Mesenchymal stem cell (in vitro differentiated cells and primary cell): ENCODE results near the gene ADAMTSL1.

Source experiments
- DNase-seq: peaks from one replicate; pipeline ENCODE4 v3.0.0-alpha.2; 2013
- H2AFZ ChIP-seq: one replicate; pipeline ENCODE4 v1.6.1; 2013; ENCODE audit warnings: low read depth, mild to moderate bottlenecking, control low read depth, inconsistent platforms, low read length, moderate library complexity
- H2AK5ac ChIP-seq: 2 replicates; pipeline ENCODE4 v1.6.1; 2013; ENCODE audit warnings: low read length, moderate library complexity, mild to moderate bottlenecking, inconsistent platforms; ENCODE audit not compliant: severe bottlenecking
- H2BK120ac ChIP-seq: one replicate; pipeline ENCODE4 v1.6.1; 2013; ENCODE audit warnings: low read depth, mild to moderate bottlenecking, inconsistent platforms, low read length, moderate library complexity
- H2BK12ac ChIP-seq, 2 experiments: one replicate each; pipeline ENCODE4 v1.6.1; 2013; ENCODE audit warnings: inconsistent platforms in 2 of 2, low read length in 2 of 2, mild to moderate bottlenecking in 2 of 2, moderate library complexity in 2 of 2, control low read depth in 1 of 2
- H2BK15ac ChIP-seq: one replicate; pipeline ENCODE4 v1.6.1; 2013; ENCODE audit warnings: mild to moderate bottlenecking, low read depth, inconsistent platforms; ENCODE audit not compliant: poor library complexity, severe bottlenecking
- H2BK5ac ChIP-seq: 2 replicates; pipeline ENCODE4 v1.6.1; 2013; ENCODE audit warnings: low read depth, mild to moderate bottlenecking, low read length, control low read depth, inconsistent platforms; ENCODE audit not compliant: poor library complexity, severe bottlenecking
- H3K14ac ChIP-seq, 2 experiments: one replicate each; pipeline ENCODE4 v1.6.1; 2013; ENCODE audit warnings: inconsistent platforms in 2 of 2, low read length in 2 of 2, control low read depth in 1 of 2, mild to moderate bottlenecking in 1 of 2, moderate library complexity in 1 of 2
- H3K18ac ChIP-seq, 2 experiments: one replicate each; pipeline ENCODE4 v1.6.1; 2013; ENCODE audit warnings: inconsistent platforms in 2 of 2, low read length in 2 of 2, control low read depth in 1 of 2, low read depth in 1 of 2, mild to moderate bottlenecking in 1 of 2
- H3K23ac ChIP-seq, 2 experiments: one replicate each; pipeline ENCODE4 v1.6.1; 2013; ENCODE audit warnings: inconsistent platforms in 2 of 2, low read length in 2 of 2, mild to moderate bottlenecking in 2 of 2, moderate library complexity in 2 of 2, control low read depth in 1 of 2
- H3K27ac ChIP-seq: 2 replicates; pipeline ENCODE4 v1.5.1; 2013; ENCODE audit warnings: mild to moderate bottlenecking, moderate library complexity, low read length, control low read depth, inconsistent platforms; ENCODE audit not compliant: poor library complexity, severe bottlenecking
- H3K27me3 ChIP-seq, 2 experiments: 2 replicates each; pipeline versions ENCODE4 v1.6.1 to v1.7.0; 2013; ENCODE audit warnings: low read length in 2 of 2, mild to moderate bottlenecking in 2 of 2, moderate library complexity in 2 of 2, control low read depth in 1 of 2, inconsistent platforms in 1 of 2; ENCODE audit not compliant: control insufficient read depth in 1 of 2, insufficient read depth in 1 of 2
- H3K36me3 ChIP-seq, 2 experiments: 2 replicates each; pipeline versions ENCODE4 v1.6.1 to v1.7.0; 2013; ENCODE audit warnings: low read length in 2 of 2, control low read depth in 1 of 2, inconsistent platforms in 1 of 2, low read depth in 1 of 2, mild to moderate bottlenecking in 1 of 2; ENCODE audit not compliant: insufficient read depth in 2 of 2, control insufficient read depth in 1 of 2
- H3K4ac ChIP-seq, 2 experiments: one replicate each; pipeline ENCODE4 v1.6.1; 2013; ENCODE audit warnings: inconsistent platforms in 2 of 2, low read length in 2 of 2, mild to moderate bottlenecking in 2 of 2, moderate library complexity in 2 of 2, control low read depth in 1 of 2, low read depth in 1 of 2
- H3K4me1 ChIP-seq: 2 replicates; pipeline ENCODE4 v1.6.1; 2013; ENCODE audit warnings: low read depth, low read length, control low read depth; ENCODE audit not compliant: control insufficient read depth, insufficient read depth
- H3K4me2 ChIP-seq: 2 replicates; pipeline ENCODE4 v1.6.1; 2013; ENCODE audit warnings: low read length, mild to moderate bottlenecking, inconsistent platforms; ENCODE audit not compliant: poor library complexity, severe bottlenecking
- H3K4me3 ChIP-seq, 2 experiments: 2 replicates each; pipeline versions ENCODE4 v1.5.1 to v1.7.0; 2013; ENCODE audit warnings: low read length in 2 of 2, mild to moderate bottlenecking in 2 of 2, control low read depth in 1 of 2, low read depth in 1 of 2; ENCODE audit not compliant: insufficient read depth in 1 of 2
- H3K79me1 ChIP-seq: replicated peaks from 2 replicates; pipeline ENCODE4 v1.6.1; 2013; ENCODE audit warnings: mild to moderate bottlenecking, control low read depth, low read length, inconsistent platforms; ENCODE audit not compliant: poor library complexity, severe bottlenecking
- H3K9ac ChIP-seq: 2 replicates; pipeline ENCODE4 v1.7.0; 2013; ENCODE audit warnings: mild to moderate bottlenecking, low read length, moderate library complexity
- H3K9me3 ChIP-seq: 2 replicates; pipeline ENCODE4 v1.7.0; 2013; ENCODE audit warnings: mild to moderate bottlenecking, low read length; ENCODE audit not compliant: control insufficient read depth
- H4K8ac ChIP-seq: one replicate; pipeline ENCODE4 v1.6.1; 2013; ENCODE audit warnings: inconsistent platforms, mild to moderate bottlenecking, low read length, moderate library complexity
- H4K91ac ChIP-seq: one replicate; pipeline ENCODE4 v1.6.1; 2013; ENCODE audit warnings: mild to moderate bottlenecking, low read length, inconsistent platforms
- WGBS: methylation state at CpG from one replicate; pipeline ENCODE4 v1.1.7; 2013; ENCODE audit warnings: mixed read lengths; 5-methylcytosine and 5-hydroxymethylcytosine counted together

Gene ADAMTSL1

DNA sequence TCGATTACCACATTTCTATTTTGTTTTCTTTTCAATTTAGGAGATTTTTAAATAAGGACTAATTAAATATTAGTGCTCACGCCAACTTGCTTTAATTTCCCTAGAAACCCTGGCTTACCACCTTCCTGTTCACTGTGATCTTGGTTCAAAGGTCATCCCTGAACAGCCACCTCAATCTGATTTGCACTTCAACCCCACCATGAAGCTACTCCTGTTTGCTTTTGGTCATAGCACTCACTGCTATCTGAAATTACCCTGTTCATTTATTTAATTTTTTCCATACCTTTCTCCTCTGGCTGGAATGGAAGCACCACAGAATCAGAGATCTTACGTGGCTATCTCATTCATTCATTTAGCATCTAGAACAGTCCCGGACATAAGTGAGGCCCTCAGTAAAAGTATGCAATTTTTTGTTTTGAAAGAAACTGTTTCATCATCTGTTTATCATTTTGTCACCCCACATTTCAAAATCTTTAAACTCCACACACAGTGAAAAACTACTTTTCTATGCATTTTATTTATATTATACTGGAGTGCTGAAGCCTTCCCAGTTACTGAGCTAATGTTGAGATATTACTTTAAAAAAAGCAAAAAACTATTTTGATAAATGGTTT lies 17.2 kb upstream of the ADAMTSL1 start:
- Histone ChIP-seq H3K9me3 (no peaks in the 10 kb centered on the region), H3K4ac (no peak overlapping the region), H2BK15ac (no peak overlapping the region), H2BK5ac (no peak overlapping the region), H2AK5ac (no peak overlapping the region), H4K8ac (no peak overlapping the region), H3K79me1 (no peaks in the 10 kb centered on the region), H4K91ac (no peak overlapping the region), H2AFZ (no peak overlapping the region), H3K9ac (no peak overlapping the region), H2BK12ac (no peak overlapping the region), H3K14ac (no peak overlapping the region), H2BK120ac (no peak overlapping the region), H3K4me2 (no peak overlapping the region), H3K36me3 (no peaks in the 10 kb centered on the region), H3K18ac (no peak overlapping the region), H3K27me3 (no peaks in the 10 kb centered on the region), H3K23ac (no peak overlapping the region), H3K4me3 (no peak overlapping the region), H3K27ac (no peak overlapping the region), H3K4me1 (peaks cover 1% of the 10 kb centered on the region)
- DNase-seq = no peak
- WGBS = 88% methylated on average over 1 of the region's 4 CpGs

DNA sequence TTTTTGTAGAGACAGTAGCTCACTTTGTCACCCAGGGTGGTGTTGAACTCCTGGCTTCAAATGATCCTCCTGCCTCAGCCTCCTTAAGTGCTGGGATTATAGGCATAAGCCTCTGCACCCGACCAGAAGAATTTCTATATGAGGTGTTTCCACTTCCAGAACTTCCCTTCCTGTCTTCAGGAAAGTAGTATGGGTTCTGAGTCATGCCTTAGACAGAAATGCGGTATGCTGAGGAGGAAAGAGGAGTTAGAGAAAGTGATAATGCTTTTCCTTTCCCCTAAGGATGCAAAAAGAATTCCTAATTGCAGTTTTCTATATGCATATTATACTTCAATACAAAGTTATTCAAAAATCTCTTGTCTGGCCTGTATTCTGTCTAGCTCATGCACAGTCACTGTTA lies 16.4 kb upstream of the ADAMTSL1 start:
- Histone ChIP-seq H2BK15ac (no peak overlapping the region), H3K23ac (no peak overlapping the region), H3K14ac (no peak overlapping the region), H4K8ac (no peak overlapping the region), H3K9ac (no peak overlapping the region), H2BK12ac (no peak overlapping the region), H4K91ac (no peak overlapping the region), H3K18ac (no peak overlapping the region), H3K27ac (no peak overlapping the region), H2AFZ (no peak overlapping the region), H3K4me1 (peaks cover 1% of the 10 kb centered on the region), H2AK5ac (no peak overlapping the region), H3K4me2 (no peak overlapping the region), H2BK120ac (no peak overlapping the region), H2BK5ac (no peak overlapping the region), H3K4me3 (no peak overlapping the region), H3K36me3 (no peaks in the 10 kb centered on the region), H3K27me3 (no peaks in the 10 kb centered on the region), H3K4ac (no peak overlapping the region), H3K79me1 (no peaks in the 10 kb centered on the region), H3K9me3 (no peaks in the 10 kb centered on the region)
- DNase-seq = no peak
- no CpG with 5 or more reads among the region's 2 CpGs for WGBS

DNA sequence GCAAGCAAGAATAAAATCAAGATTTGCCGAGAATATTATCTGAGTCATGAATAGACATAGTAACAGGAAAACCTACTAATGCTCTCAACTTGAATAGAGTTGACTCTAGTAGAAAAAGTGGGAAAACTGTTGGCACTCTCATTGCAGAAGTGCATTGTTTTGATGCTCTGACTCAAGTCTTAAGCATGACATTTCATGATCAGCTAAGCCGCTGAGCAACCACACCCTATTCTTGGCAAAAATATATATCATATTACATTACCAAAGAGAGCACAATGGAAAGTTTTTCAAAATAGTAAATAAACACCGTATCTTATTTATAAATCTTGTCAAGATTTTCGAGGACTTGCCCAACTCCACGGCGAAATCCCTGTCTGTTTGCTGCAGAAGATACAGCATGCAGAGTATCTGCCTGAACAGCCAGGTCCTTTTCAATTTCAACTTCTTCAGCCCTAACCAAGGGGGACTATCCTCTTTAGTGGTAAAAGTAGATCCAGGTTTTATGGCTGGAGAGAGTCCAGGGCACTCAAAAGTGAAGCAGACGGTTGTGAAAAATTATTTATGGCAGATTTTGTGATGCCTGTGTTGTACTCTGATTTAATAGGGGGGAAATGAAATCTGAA lies 13.9 kb upstream of the ADAMTSL1 start:
- Histone ChIP-seq H3K18ac (no peak overlapping the region), H3K4me2 (no peak overlapping the region), H2AFZ (no peak overlapping the region), H3K27ac (no peak overlapping the region), H3K14ac (no peak overlapping the region), H2BK15ac (no peak overlapping the region), H3K4me3 (peak overlapping the region in 1 of 2 experiments; percentile 60), H2AK5ac (no peak overlapping the region), H3K4me1 (peaks cover 1% of the 10 kb centered on the region), H3K27me3 (no peaks in the 10 kb centered on the region), H2BK5ac (no peak overlapping the region), H3K36me3 (no peaks in the 10 kb centered on the region), H3K4ac (no peak overlapping the region), H4K91ac (no peak overlapping the region), H4K8ac (no peak overlapping the region), H3K79me1 (no peaks in the 10 kb centered on the region), H2BK120ac (peak overlapping the region; percentile 34), H3K9me3 (no peaks in the 10 kb centered on the region), H3K9ac (peak overlapping the region; percentile 88), H3K23ac (no peak overlapping the region), H2BK12ac (no peak overlapping the region)
- 25% methylated on average over 5 of the region's 7 CpGs for WGBS
- DNase-seq = peak; percentile 37

DNA sequence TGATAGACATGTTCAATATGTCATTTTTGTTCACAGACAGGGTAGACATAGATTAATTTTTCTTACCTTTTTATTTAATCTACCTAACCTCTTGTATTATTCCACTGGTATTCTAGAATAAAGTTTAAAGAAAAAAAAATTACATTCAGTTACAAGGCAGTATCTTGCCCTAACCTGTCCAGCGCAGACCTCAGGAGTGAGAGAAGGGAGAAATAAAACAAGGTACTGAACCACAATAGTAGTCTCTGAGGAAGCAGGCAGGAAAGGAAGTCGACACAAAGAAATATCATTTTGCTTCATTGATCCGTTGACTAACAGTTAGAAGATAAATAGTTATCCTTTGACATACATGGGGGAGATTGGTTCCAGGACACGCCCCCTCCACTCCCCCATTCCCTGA lies 12.5 kb upstream of the ADAMTSL1 start:
- H3K18ac ChIP-seq = no peak overlapping the region
- H3K4me1 ChIP-seq = peaks cover 1% of the 10 kb centered on the region
- no peak overlapping the region for H3K27ac ChIP-seq
- H3K36me3 ChIP-seq = no peaks in the 10 kb centered on the region
- no peak overlapping the region for H3K4ac ChIP-seq
- H3K9me3 ChIP-seq = no peaks in the 10 kb centered on the region
- H4K91ac ChIP-seq = no peak overlapping the region
- H2BK120ac ChIP-seq = no peak overlapping the region
- H2BK12ac ChIP-seq = no peak overlapping the region
- no peak overlapping the region for H3K9ac ChIP-seq
- no peaks in the 10 kb centered on the region for H3K79me1 ChIP-seq
- no peak overlapping the region for H3K4me3 ChIP-seq
- H4K8ac ChIP-seq = no peak overlapping the region
- H2AK5ac ChIP-seq = no peak overlapping the region
- no peak overlapping the region for H3K23ac ChIP-seq
- H3K14ac ChIP-seq = no peak overlapping the region
- no peak for DNase-seq
- WGBS = 71% methylated on average over 3 of the region's 4 CpGs
- H2AFZ ChIP-seq = no peak overlapping the region
- H2BK15ac ChIP-seq = no peak overlapping the region
- H3K4me2 ChIP-seq = no peak overlapping the region
- H3K27me3 ChIP-seq = no peaks in the 10 kb centered on the region
- H2BK5ac ChIP-seq = no peak overlapping the region
